ENCODE results near the gene MACROH2A1.

MACROH2A1 gene

DNA sequence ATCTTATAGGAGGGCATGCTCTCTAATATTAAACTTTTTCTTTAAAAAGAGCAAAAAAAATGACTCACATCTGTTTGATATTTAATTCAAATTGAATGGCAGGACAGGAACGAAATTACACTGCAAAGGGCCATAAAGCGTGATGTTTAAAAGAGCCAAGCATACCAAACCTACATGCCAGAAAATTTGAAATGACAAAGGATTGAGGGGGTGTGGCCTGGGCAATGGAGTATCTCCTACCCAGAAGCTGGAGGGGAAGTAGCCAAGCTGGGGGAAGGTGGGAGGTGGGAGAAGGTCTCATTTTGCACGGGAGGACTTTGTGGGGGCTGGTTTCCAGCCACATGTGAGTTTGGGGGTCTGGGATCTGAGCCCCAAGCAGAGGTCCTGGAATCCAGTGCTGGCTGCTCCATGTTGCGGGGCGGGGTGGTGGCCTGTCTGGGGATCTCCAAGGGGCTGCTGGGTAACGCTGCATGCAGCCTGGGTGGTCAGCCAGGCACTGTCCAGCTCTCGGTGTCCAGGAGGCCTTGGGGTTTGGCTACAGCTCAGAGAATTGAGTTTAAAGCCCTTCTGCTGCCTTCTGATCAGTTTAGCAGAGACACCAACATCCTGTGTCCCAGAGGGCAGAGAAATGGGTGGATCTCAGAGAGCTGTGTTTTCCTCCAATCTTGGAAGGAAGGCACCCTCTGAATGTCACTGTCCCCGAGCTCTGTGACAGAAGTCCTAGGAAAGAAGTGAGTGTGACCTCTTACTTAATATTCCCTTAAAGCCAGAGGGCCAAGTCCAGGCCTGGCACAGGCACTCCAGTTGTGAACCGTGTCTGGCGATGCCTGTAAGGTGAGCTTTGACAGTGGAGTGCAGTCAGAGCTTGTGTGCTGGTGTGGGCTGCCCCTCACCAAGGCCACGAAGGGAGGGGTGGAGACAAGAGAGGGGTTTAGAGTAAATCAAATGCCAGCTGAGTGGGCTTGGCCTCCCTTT, 40.5 kb upstream of the MACROH2A1 start:
- H3K79me2 ChIP-seq (ENCODE audit: insufficient read depth, low read length), result no peaks in the 10 kb centered on the region
- H3K4me2 ChIP-seq (ENCODE audit: insufficient read depth, low read length), result no peak overlapping the region
- no peaks in the 10 kb centered on the region for H3K4me1 ChIP-seq (ENCODE audit: insufficient read depth, low read length)
- ATAC-seq (ENCODE audit: insufficient read depth, low read depth) (no peak), DNase-seq (peak; percentile 1)
- no peak for TF ChIP-seq EZH2 (IDR thresholded peaks at IDR 0.05; ENCODE audit: borderline replicate concordance, low read depth, low read length, severe bottlenecking)
- TF ChIP-seq CTCF (IDR thresholded peaks at IDR 0.05; ENCODE audit: borderline replicate concordance, extremely low read depth, low read length, poor library complexity, severe bottlenecking), result no peak
- no peak overlapping the region for H3K4me3 ChIP-seq (ENCODE audit: low read depth in 1 of 2, low read length in 2 of 2)
- H4K20me1 ChIP-seq (ENCODE audit: insufficient read depth, low read length), result no peaks in the 10 kb centered on the region
- H2AFZ ChIP-seq (ENCODE audit: low read depth, low read length), result no peak overlapping the region
- H3K27ac ChIP-seq (ENCODE audit: low read length), result no peak overlapping the region
- H3K36me3 ChIP-seq (ENCODE audit: insufficient read depth, low read length), result no peaks in the 10 kb centered on the region
- no peak overlapping the region for H3K9ac ChIP-seq (ENCODE audit: low read depth, low read length)
- H3K9me3 ChIP-seq (ENCODE audit: insufficient read depth, low read length, severe bottlenecking), result no peaks in the 10 kb centered on the region
- H3K27me3 ChIP-seq (ENCODE audit: insufficient read depth, low read length, poor library complexity), result no peaks in the 10 kb centered on the region

DNA sequence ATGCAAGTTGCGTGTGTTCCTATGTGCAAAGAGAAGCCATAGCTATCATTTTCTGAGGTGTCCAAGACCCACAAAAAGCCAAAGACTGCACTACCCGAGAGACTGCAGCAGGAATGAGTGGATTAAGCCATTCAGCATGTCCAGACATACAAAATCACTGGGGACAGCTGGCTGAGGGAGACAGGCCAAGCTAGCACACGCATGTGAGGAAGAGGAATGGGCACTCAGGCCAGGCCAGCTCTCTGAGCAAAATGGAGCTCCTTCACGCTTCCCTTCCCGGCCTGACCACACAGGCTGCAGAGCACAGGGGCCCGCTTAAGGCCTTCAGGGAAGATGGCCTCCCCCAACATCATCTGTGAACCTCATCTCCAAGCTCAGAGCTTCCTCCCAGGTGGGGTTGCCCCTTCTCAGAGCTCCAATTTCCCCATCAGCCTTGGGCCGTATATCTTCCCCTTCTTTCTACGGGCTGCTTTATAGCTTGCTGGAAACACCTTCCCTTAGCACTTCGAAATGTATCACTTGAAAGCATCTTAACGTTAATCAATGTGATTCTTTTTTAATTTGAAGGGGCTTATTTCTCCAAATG, 39.7 kb upstream of the MACROH2A1 start:
- peak; percentile 0 for DNase-seq

GRCh38 chr5:135437796-135438560, 38.9 kb upstream of the MACROH2A1 start:
- no peaks in the 10 kb centered on the region for H4K20me1 ChIP-seq (ENCODE audit: insufficient read depth, low read length)
- DNase-seq (peak; percentile 0), ATAC-seq (ENCODE audit: insufficient read depth, low read depth) (no peak)
- H3K4me1 ChIP-seq (ENCODE audit: insufficient read depth, low read length), result no peaks in the 10 kb centered on the region
- H3K27ac ChIP-seq (ENCODE audit: low read length), result no peak overlapping the region
- no peak overlapping the region for H3K4me2 ChIP-seq (ENCODE audit: insufficient read depth, low read length)
- H3K9ac ChIP-seq (ENCODE audit: low read depth, low read length), result no peak overlapping the region
- no peaks in the 10 kb centered on the region for H3K79me2 ChIP-seq (ENCODE audit: insufficient read depth, low read length)
- H3K27me3 ChIP-seq (ENCODE audit: insufficient read depth, low read length, poor library complexity), result no peaks in the 10 kb centered on the region
- H2AFZ ChIP-seq (ENCODE audit: low read depth, low read length), result no peak overlapping the region
- no peak overlapping the region for H3K4me3 ChIP-seq (ENCODE audit: low read depth in 1 of 2, low read length in 2 of 2)
- no peaks in the 10 kb centered on the region for H3K9me3 ChIP-seq (ENCODE audit: insufficient read depth, low read length, severe bottlenecking)
- TF ChIP-seq EZH2 (IDR thresholded peaks at IDR 0.05; ENCODE audit: borderline replicate concordance, low read depth, low read length, severe bottlenecking) (no peak), CTCF (IDR thresholded peaks at IDR 0.05; ENCODE audit: borderline replicate concordance, extremely low read depth, low read length, poor library complexity, severe bottlenecking) (no peak)
- no peaks in the 10 kb centered on the region for H3K36me3 ChIP-seq (ENCODE audit: insufficient read depth, low read length)

More for the DNA sequence above, 39.7 kb upstream of the MACROH2A1 start:
- Histone ChIP-seq H3K79me2 (ENCODE audit: insufficient read depth, low read length) (no peaks in the 10 kb centered on the region), H3K9me3 (ENCODE audit: insufficient read depth, low read length, severe bottlenecking) (no peaks in the 10 kb centered on the region), H3K27ac (ENCODE audit: low read length) (no peak overlapping the region), H3K4me2 (ENCODE audit: insufficient read depth, low read length) (no peak overlapping the region), H3K36me3 (ENCODE audit: insufficient read depth, low read length) (no peaks in the 10 kb centered on the region), H3K27me3 (ENCODE audit: insufficient read depth, low read length, poor library complexity) (no peaks in the 10 kb centered on the region), H4K20me1 (ENCODE audit: insufficient read depth, low read length) (no peaks in the 10 kb centered on the region), H3K9ac (ENCODE audit: low read depth, low read length) (no peak overlapping the region), H3K4me3 (ENCODE audit: low read depth in 1 of 2, low read length in 2 of 2) (no peak overlapping the region), H2AFZ (ENCODE audit: low read depth, low read length) (no peak overlapping the region), H3K4me1 (ENCODE audit: insufficient read depth, low read length) (no peaks in the 10 kb centered on the region)
- ATAC-seq (ENCODE audit: insufficient read depth, low read depth), result no peak
- TF ChIP-seq EZH2 (IDR thresholded peaks at IDR 0.05; ENCODE audit: borderline replicate concordance, low read depth, low read length, severe bottlenecking) (no peak), CTCF (IDR thresholded peaks at IDR 0.05; ENCODE audit: borderline replicate concordance, extremely low read depth, low read length, poor library complexity, severe bottlenecking) (no peak)

Measured in DND-41 (cell line).